ENCODE results near the gene C5orf47. TPM values are rescaled to one million over a fixed set of nuclear protein-coding genes. Genes with fewer than 3 reads are reported as not detected.

The C5orf47 gene
- polyA plus RNA-seq, 1 of the 3 experiments (the other 2 are of a cell fraction): not detected

DNA sequence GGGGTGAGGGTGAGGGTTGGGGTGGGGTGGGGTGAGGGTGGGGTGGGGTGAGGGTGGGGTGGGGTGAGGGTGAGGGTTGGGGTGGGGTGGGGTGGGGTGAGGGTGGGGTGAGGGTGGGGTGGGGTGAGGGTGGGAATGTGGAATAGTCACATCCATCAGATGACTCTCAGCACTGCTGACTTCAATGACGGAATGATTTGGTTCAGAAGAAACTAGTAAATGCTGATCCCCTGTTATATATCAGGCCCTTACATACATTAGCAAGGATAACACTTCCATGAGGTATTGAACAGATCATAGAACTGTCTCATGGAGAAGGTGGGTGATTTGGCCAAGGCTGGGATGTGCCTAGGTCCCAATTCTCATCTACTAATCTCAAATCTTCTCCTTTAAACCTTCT is 24.5 kb upstream of the C5orf47 start:
- H3K4me2 ChIP-seq: no peak overlapping the region
- WGBS (ENCODE audit: low lambda C conversion rate): 100% methylated on average over 1 of the region's 1 CpG
- H2AFZ ChIP-seq (ENCODE audit: low read depth): no peak overlapping the region
- H3K9me2 ChIP-seq: no peaks in the 10 kb centered on the region
- peaks cover 12% of the 10 kb centered on the region for H3F3A ChIP-seq (replicated peaks; ENCODE audit: insufficient read depth)
- TF ChIP-seq GATA2 (CRISPR knock-in tag; IDR thresholded peaks at IDR 0.05) (no peak), MEF2A (IDR thresholded peaks at IDR 0.05; ENCODE audit: borderline replicate concordance, low read depth) (no peak)
- TF ChIP-seq, protein P1, sequence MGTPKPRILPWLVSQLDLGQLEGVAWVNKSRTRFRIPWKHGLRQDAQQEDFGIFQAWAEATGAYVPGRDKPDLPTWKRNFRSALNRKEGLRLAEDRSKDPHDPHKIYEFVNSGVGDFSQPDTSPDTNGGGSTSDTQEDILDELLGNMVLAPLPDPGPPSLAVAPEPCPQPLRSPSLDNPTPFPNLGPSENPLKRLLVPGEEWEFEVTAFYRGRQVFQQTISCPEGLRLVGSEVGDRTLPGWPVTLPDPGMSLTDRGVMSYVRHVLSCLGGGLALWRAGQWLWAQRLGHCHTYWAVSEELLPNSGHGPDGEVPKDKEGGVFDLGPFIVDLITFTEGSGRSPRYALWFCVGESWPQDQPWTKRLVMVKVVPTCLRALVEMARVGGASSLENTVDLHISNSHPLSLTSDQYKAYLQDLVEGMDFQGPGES (IDR thresholded peaks at IDR 0.05; ENCODE audit: low read depth, low read length): no peak
- no peak overlapping the region for H3K9ac ChIP-seq
- H3K27ac ChIP-seq (ENCODE audit: low read depth in 2 of 2, low read length in 1 of 2): no peak overlapping the region
- H3K79me2 ChIP-seq (ENCODE audit: insufficient read depth): no peaks in the 10 kb centered on the region
- no peaks in the 10 kb centered on the region for H4K20me1 ChIP-seq (ENCODE audit: insufficient read depth)
- peaks cover 10 to 11% of the 10 kb centered on the region in 2 experiments for H3K36me3 ChIP-seq (replicated peaks in 1 of 2; ENCODE audit: control insufficient read depth in 1 of 2, insufficient read depth in 2 of 2, low read length in 1 of 2)
- no peaks in the 10 kb centered on the region for H3K9me3 ChIP-seq
- ChIA-PET POLR2A (interaction anchor here (0.9 to 1.8 kb wide), 10 partner anchors 50 to 321 kb away, joined by 3 to 7 read pairs (median 4); partner anchors contain the start of gene CPEB4), CTCF (interaction anchor here (1.3 to 4.0 kb wide), 3 partner anchors 9 to 39 kb away, joined by 4 to 26 read pairs (median 4); no protein-coding TSS in a partner anchor)
- H3K4me1 ChIP-seq (ENCODE audit: control insufficient read depth in 1 of 2, insufficient read depth in 2 of 2, low read depth in 1 of 2, low read length in 1 of 2): peaks cover 4 to 5% of the 10 kb centered on the region in 2 experiments; a peak in 2 of 4 replicates
- no peaks in the 10 kb centered on the region for H3K27me3 ChIP-seq (ENCODE audit: insufficient read depth)
- DNase-seq: no peak
- H3K4me3 ChIP-seq (ENCODE audit: low read depth in 2 of 2, low read length in 1 of 2): no peak overlapping the region

DNA sequence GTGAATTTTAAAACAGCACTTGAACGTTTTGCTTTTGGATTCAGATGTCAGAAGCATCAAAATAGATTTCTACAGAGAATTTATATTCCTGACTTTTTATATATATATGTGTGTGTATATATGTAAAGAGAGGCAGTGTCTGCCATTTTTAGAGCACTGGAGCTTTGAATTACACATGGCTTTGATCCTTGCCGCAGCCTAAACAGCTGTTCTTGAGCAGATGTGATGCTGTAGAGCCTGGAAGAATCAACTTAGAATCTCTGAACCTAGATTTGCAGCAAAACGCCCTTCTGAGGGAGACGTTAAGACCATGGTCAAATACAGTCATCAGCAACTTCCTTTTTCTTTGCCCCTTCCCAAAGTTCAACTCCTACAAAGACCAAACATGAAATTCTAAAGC is 21.7 kb upstream of the C5orf47 start:
- WGBS (ENCODE audit: low lambda C conversion rate): 81% methylated on average over 4 of the region's 4 CpGs
- Histone ChIP-seq H3K27me3 (ENCODE audit: insufficient read depth) (no peaks in the 10 kb centered on the region), H3K36me3 (replicated peaks in 1 of 2; ENCODE audit: control insufficient read depth in 1 of 2, insufficient read depth in 2 of 2, low read length in 1 of 2) (no peaks in the 10 kb centered on the region), H3K9me3 (no peaks in the 10 kb centered on the region), H3K27ac (ENCODE audit: low read depth in 2 of 2, low read length in 1 of 2) (no peak overlapping the region), H3K4me1 (ENCODE audit: control insufficient read depth in 1 of 2, insufficient read depth in 2 of 2, low read depth in 1 of 2, low read length in 1 of 2) (peaks cover 4 to 5% of the 10 kb centered on the region in 2 experiments; a peak in 2 of 4 replicates), H3F3A (replicated peaks; ENCODE audit: insufficient read depth) (peaks cover 12% of the 10 kb centered on the region), H3K9ac (no peak overlapping the region), H3K4me3 (ENCODE audit: low read depth in 2 of 2, low read length in 1 of 2) (no peak overlapping the region), H3K79me2 (ENCODE audit: insufficient read depth) (no peaks in the 10 kb centered on the region), H3K4me2 (no peak overlapping the region), H2AFZ (ENCODE audit: low read depth) (no peak overlapping the region), H3K9me2 (no peaks in the 10 kb centered on the region), H4K20me1 (ENCODE audit: insufficient read depth) (no peaks in the 10 kb centered on the region)
- no peak for DNase-seq
- TF ChIP-seq, protein P2, sequence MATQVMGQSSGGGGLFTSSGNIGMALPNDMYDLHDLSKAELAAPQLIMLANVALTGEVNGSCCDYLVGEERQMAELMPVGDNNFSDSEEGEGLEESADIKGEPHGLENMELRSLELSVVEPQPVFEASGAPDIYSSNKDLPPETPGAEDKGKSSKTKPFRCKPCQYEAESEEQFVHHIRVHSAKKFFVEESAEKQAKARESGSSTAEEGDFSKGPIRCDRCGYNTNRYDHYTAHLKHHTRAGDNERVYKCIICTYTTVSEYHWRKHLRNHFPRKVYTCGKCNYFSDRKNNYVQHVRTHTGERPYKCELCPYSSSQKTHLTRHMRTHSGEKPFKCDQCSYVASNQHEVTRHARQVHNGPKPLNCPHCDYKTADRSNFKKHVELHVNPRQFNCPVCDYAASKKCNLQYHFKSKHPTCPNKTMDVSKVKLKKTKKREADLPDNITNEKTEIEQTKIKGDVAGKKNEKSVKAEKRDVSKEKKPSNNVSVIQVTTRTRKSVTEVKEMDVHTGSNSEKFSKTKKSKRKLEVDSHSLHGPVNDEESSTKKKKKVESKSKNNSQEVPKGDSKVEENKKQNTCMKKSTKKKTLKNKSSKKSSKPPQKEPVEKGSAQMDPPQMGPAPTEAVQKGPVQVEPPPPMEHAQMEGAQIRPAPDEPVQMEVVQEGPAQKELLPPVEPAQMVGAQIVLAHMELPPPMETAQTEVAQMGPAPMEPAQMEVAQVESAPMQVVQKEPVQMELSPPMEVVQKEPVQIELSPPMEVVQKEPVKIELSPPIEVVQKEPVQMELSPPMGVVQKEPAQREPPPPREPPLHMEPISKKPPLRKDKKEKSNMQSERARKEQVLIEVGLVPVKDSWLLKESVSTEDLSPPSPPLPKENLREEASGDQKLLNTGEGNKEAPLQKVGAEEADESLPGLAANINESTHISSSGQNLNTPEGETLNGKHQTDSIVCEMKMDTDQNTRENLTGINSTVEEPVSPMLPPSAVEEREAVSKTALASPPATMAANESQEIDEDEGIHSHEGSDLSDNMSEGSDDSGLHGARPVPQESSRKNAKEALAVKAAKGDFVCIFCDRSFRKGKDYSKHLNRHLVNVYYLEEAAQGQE (IDR thresholded peaks at IDR 0.05; ENCODE audit: low read depth, low read length): no peak
- TF ChIP-seq TEAD4 (IDR thresholded peaks at IDR 0.05; ENCODE audit: borderline replicate concordance, insufficient read depth) (no peak), EZH2phosphoT487 (IDR thresholded peaks at IDR 0.05; ENCODE audit: borderline replicate concordance, low read depth) (no peak), MEF2A (IDR thresholded peaks at IDR 0.05; ENCODE audit: borderline replicate concordance, low read depth) (no peak), RFX5 (IDR thresholded peaks at IDR 0.05; ENCODE audit: low read length) (no peak), JUND (IDR thresholded peaks at IDR 0.05) (no peak), EP300 (IDR thresholded peaks at IDR 0.05; ENCODE audit: borderline replicate concordance in 1 of 2, low read depth in 1 of 2, low read length in 1 of 2) (no peak), RAD21 (IDR thresholded peaks at IDR 0.05; ENCODE audit: low read length) (no peak), CHD2 (IDR thresholded peaks at IDR 0.05; ENCODE audit: low read length, partially characterized antibody) (no peak), NRF1 (IDR thresholded peaks at IDR 0.05; ENCODE audit: low read depth, low read length) (no peak), SIN3A (IDR thresholded peaks at IDR 0.05; ENCODE audit: borderline replicate concordance, low read depth, low read length) (no peak)
- TF ChIP-seq, protein P3, sequence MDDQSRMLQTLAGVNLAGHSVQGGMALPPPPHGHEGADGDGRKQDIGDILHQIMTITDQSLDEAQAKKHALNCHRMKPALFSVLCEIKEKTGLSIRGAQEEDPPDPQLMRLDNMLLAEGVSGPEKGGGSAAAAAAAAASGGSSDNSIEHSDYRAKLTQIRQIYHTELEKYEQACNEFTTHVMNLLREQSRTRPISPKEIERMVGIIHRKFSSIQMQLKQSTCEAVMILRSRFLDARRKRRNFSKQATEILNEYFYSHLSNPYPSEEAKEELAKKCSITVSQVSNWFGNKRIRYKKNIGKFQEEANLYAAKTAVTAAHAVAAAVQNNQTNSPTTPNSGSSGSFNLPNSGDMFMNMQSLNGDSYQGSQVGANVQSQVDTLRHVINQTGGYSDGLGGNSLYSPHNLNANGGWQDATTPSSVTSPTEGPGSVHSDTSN (IDR thresholded peaks at IDR 0.05): no peak
- TF ChIP-seq, protein P4, sequence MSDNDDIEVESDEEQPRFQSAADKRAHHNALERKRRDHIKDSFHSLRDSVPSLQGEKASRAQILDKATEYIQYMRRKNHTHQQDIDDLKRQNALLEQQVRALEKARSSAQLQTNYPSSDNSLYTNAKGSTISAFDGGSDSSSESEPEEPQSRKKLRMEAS (IDR thresholded peaks at IDR 0.05; ENCODE audit: low read depth): no peak
- POLR2A ChIA-PET: no interaction called here
- CTCF ChIA-PET: interaction anchor here (1.2 to 1.7 kb wide), 4 partner anchors 24 to 351 kb away, joined by 3 to 6 read pairs (median 4); partner anchors contain the start of gene BOD1
